ENCODE measurements around the gene MT1A.
A peak's percentile ranks its signal among the peaks of the same experiment; 100 is the strongest.

Gene MT1A

GRCh38 chr16:56637814-56638750 is at the start of gene MT1A:
MT1A (plus strand) TSS chr16:56638666; CDS start chr16:56638739, 73 bp downstream.
- H3K4me2 ChIP-seq (ENCODE audit: low read length), result peak within 1 kb of the TSS; percentile 83
- no peaks in the 10 kb centered on the region for H3K9me3 ChIP-seq (ENCODE audit: control insufficient read depth, low read length)
- no peaks in the 10 kb centered on the region for H3K27me3 ChIP-seq (ENCODE audit: control insufficient read depth, insufficient read depth, low read length)
- no peak for TF ChIP-seq CTCF (IDR thresholded peaks at IDR 0.05)
- no peaks in the 10 kb centered on the region for H3K4me1 ChIP-seq
- no peaks in the 10 kb centered on the region for H3K79me2 ChIP-seq
- no peaks in the 10 kb centered on the region for H3K36me3 ChIP-seq (ENCODE audit: control insufficient read depth, insufficient read depth, low read length)
- no peak within 1 kb of the TSS for H3K9ac ChIP-seq
- H3K4me3 ChIP-seq (ENCODE audit: low read depth, low read length), result peak within 1 kb of the TSS; percentile 59
- peak within 1 kb of the TSS; percentile 54 for H2AFZ ChIP-seq
- no peak within 1 kb of the TSS for H3K27ac ChIP-seq

- H3K9me3 ChIP-seq (ENCODE audit: control insufficient read depth, low read length), result no peaks in the 10 kb centered on the region
- H3K4me2 ChIP-seq (ENCODE audit: low read length), result peak overlapping the region; percentile 76
- no peak for TF ChIP-seq CTCF (IDR thresholded peaks at IDR 0.05)
- H3K79me2 ChIP-seq, result no peaks in the 10 kb centered on the region
- H3K4me3 ChIP-seq (ENCODE audit: low read depth, low read length), result peak overlapping the region; percentile 49
- H3K9ac ChIP-seq, result no peak overlapping the region
- H3K4me1 ChIP-seq, result no peaks in the 10 kb centered on the region
- no peaks in the 10 kb centered on the region for H3K36me3 ChIP-seq (ENCODE audit: control insufficient read depth, insufficient read depth, low read length)
- no peak overlapping the region for H3K27ac ChIP-seq
- peak overlapping the region; percentile 70 for H2AFZ ChIP-seq
- H3K27me3 ChIP-seq (ENCODE audit: control insufficient read depth, insufficient read depth, low read length), result no peaks in the 10 kb centered on the region
These were observed 49.7 kb upstream of the MT1A start for GRCh38 chr16:56588781-56589140.

DNA sequence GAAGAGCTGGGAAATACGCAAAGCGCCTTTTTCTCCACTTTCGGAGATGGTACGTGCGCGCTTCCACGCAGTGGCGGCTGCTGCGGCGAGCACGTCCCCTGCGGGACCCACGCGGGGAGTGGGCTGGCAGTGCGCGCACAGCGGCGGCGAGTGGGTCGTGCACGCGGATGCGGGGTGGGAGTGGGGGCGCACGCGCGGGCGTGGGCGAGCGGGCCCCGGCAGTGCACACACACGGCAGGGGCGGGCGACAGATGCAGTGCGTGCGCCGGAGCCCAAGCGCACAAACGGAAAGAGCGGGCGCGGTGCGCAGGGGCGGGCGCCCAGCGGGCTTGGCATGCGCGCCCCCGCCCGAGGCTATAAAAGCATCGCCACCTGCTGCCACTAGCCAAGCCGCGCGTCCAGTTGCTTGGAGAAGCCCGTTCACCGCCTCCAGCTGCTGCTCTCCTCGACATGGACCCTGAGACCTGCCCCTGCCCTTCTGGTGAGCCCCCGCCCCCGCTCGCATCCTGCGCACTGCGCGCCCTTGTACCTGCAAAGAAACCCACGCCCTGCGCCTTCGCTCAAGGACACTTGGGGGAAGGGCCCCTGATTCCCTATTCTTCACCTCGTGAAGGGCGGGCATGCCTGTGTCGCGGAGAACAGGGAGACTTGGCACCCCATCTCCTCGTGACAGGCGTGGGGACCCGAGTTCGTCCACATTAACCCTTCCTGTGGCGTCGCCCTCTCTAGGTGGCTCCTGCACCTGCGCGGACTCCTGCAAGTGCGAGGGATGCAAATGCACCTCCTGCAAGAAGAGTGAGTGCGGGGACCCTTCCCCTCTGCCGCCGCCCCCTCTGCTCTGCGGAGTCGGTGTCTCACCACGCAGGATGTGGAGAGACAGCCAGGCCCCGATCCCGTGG is 49.1 kb upstream of the MT1A start, which contains the start of gene MT3:
Gene MT3 (plus strand): TSS at position 388 of the 899 bp plus-strand sequence. CDS start 63 bp downstream, at position 451.
- Histone ChIP-seq H3K27me3 (ENCODE audit: control insufficient read depth, insufficient read depth, low read length) (no peaks in the 10 kb centered on the region), H3K27ac (no peak within 1 kb of the TSS), H3K9ac (no peak within 1 kb of the TSS)

GRCh38 chr16:56591377-56592060 is 46.9 kb upstream of the MT1A start:
- Histone ChIP-seq H3K27ac (no peak overlapping the region), H3K9me3 (ENCODE audit: control insufficient read depth, low read length) (no peaks in the 10 kb centered on the region), H3K4me1 (no peaks in the 10 kb centered on the region), H3K9ac (no peak overlapping the region), H2AFZ (no peak overlapping the region), H3K4me3 (ENCODE audit: low read depth, low read length) (no peak overlapping the region), H3K36me3 (ENCODE audit: control insufficient read depth, insufficient read depth, low read length) (no peaks in the 10 kb centered on the region), H3K27me3 (ENCODE audit: control insufficient read depth, insufficient read depth, low read length) (no peaks in the 10 kb centered on the region), H3K4me2 (ENCODE audit: low read length) (no peak overlapping the region), H3K79me2 (no peaks in the 10 kb centered on the region)
- no peak for TF ChIP-seq CTCF (IDR thresholded peaks at IDR 0.05)

More for the DNA sequence above, 49.1 kb upstream of the MT1A start, which contains the start of gene MT3:
- Histone ChIP-seq H3K4me2 (ENCODE audit: low read length) (peak within 1 kb of the TSS; percentile 76), H3K36me3 (ENCODE audit: control insufficient read depth, insufficient read depth, low read length) (no peaks in the 10 kb centered on the region), H3K4me3 (ENCODE audit: low read depth, low read length) (peak within 1 kb of the TSS; percentile 49), H3K9me3 (ENCODE audit: control insufficient read depth, low read length) (no peaks in the 10 kb centered on the region), H3K4me1 (no peaks in the 10 kb centered on the region), H2AFZ (peak within 1 kb of the TSS; percentile 70), H3K79me2 (no peaks in the 10 kb centered on the region)
- TF ChIP-seq CTCF (IDR thresholded peaks at IDR 0.05), result no peak

All from parathyroid adenoma (tissue), 2 donors.